Measurements from ENCODE around the gene VCAM1. TPM values are rescaled to one million over a fixed set of nuclear protein-coding genes. Genes with fewer than 3 reads are reported as not detected.
"Not testable (repeated sequence)": the region's sequence is repeated elsewhere in the genome, so short reads cannot be mapped to it uniquely, and the experiment has no call there.

VCAM1 gene
- total and polyA plus RNA-seq, 4 experiments from 2014 or later, result not detected

DNA sequence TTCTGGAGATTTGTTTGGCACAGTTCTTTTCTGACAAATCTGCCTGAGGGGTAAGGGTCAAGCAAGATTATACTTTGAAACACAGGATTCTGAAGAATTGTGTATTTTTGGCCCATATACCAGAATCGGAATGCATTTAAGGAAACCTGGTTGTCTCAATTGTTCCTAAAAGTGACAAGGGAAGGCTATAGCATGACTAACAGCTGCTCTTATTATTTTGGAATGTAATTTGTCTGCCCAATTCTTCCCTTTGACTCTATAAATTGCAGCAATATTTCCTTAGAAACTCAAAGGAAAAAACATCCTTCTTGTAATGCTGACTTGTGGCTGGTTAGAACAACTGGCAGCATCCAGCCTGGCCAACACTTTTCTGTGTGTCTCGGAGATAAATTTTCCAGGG is 15.8 kb upstream of the VCAM1 start:
- Mint-ChIP-seq H3K27me3 (peaks cover 17 to 21% of the 10 kb centered on the region in 2 donors), H3K4me1 (no peaks in the 10 kb centered on the region), H3K36me3 (no peaks in the 10 kb centered on the region), H3K4me3 (no peak overlapping the region), H3K27ac (no peak overlapping the region), H3K9me3 (peaks cover 0 to 9% (median 2%) of the 10 kb centered on the region in 8 donors)
- H3K36me3 ChIP-seq (ENCODE audit: insufficient read depth, low read length), result no peaks in the 10 kb centered on the region
- no peak for DNase-seq
- H3K27ac ChIP-seq (ENCODE audit: low read depth, low read length), result no peak overlapping the region
- no peaks in the 10 kb centered on the region for H3K27me3 ChIP-seq (ENCODE audit: insufficient read depth, low read length)
- H3K4me1 ChIP-seq (ENCODE audit: insufficient read depth, low read length), result no peaks in the 10 kb centered on the region
- H3K4me3 ChIP-seq (ENCODE audit: low read length in 2 of 2), result no peak overlapping the region
- intact Hi-C loops (cut with micrococcal nuclease), result no loop called here
- no peaks in the 10 kb centered on the region for H3K9me3 ChIP-seq (ENCODE audit: control insufficient read depth in 1 of 2, low read length in 2 of 2)
- ChIA-PET CTCF (ENCODE audit: partially characterized antibody) (no interaction called here), POLR2A (ENCODE audit: partially characterized antibody) (no interaction called here)

DNA sequence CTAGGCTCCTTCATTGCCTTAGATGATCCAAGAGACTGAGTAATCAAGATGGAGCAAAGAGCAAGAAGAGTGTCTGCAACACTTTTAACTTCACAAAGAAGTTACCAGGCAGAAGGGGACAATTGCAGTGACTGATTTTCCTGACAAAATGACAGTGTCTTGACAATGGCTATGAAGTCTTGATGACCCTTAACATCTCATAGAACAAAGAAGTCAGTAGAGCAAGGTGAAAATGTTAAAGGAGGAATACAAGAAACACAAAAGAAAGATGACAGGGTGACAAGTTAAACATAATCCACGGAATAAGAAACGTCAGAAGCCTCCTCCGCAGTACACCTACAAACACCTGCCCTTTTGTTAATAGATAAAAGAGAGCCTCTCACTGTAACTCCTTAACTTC is 15.1 kb upstream of the VCAM1 start:
- H3K27ac Mint-ChIP-seq, result no peak overlapping the region
- H3K4me1 ChIP-seq (ENCODE audit: insufficient read depth, low read length), result no peaks in the 10 kb centered on the region

DNA sequence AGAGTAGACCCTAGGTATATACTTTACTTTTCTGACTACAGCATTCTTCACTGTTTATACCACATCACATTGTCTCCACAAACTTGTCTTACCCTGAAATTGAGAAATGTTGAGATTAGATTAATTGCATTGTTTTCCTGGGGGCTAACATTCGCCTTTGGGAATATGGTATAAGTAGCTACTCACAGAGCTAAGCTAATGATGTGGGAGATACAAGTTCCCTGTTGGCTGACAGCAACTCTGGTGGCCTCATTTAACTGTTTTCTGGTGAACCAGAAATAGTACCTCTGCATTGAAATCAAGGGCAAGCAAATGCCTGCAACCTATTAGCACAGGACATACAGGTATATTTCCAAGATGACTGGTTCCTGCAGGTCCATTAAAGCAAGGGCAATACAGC is 13.2 kb upstream of the VCAM1 start:
- H3K27me3 Mint-ChIP-seq, result peaks cover 16 to 19% of the 10 kb centered on the region in 2 donors
- no peak for DNase-seq
- H3K9me3 ChIP-seq (ENCODE audit: control insufficient read depth in 1 of 2, low read length in 2 of 2), result no peaks in the 10 kb centered on the region
- ChIA-PET POLR2A (ENCODE audit: partially characterized antibody) (no interaction called here), CTCF (ENCODE audit: partially characterized antibody) (no interaction called here)
- H3K9me3 Mint-ChIP-seq, result peaks cover 0 to 2% (median 0%) of the 10 kb centered on the region in 8 donors
- H3K27ac ChIP-seq (ENCODE audit: low read depth, low read length), result no peak overlapping the region
- H3K4me3 Mint-ChIP-seq, result no peak overlapping the region
- intact Hi-C loops (cut with micrococcal nuclease), result no loop called here
- no peaks in the 10 kb centered on the region for H3K4me1 ChIP-seq (ENCODE audit: insufficient read depth, low read length)
- no peak overlapping the region for H3K27ac Mint-ChIP-seq
- no peak overlapping the region for H3K4me3 ChIP-seq (ENCODE audit: low read length in 2 of 2)
- H3K27me3 ChIP-seq (ENCODE audit: insufficient read depth, low read length), result no peaks in the 10 kb centered on the region
- H3K4me1 Mint-ChIP-seq, result no peaks in the 10 kb centered on the region
- H3K36me3 Mint-ChIP-seq, result no peaks in the 10 kb centered on the region
- no peaks in the 10 kb centered on the region for H3K36me3 ChIP-seq (ENCODE audit: insufficient read depth, low read length)

More for the DNA sequence above, 15.1 kb upstream of the VCAM1 start:
- intact Hi-C loops (cut with micrococcal nuclease), result no loop called here
- H3K27ac ChIP-seq (ENCODE audit: low read depth, low read length), result no peak overlapping the region
- no peak overlapping the region for H3K4me3 ChIP-seq (ENCODE audit: low read length in 2 of 2)
- no peaks in the 10 kb centered on the region for H3K27me3 ChIP-seq (ENCODE audit: insufficient read depth, low read length)
- peaks cover 16 to 20% of the 10 kb centered on the region in 2 donors for H3K27me3 Mint-ChIP-seq
- no peak for DNase-seq
- no peaks in the 10 kb centered on the region for H3K36me3 ChIP-seq (ENCODE audit: insufficient read depth, low read length)
- POLR2A ChIA-PET (ENCODE audit: partially characterized antibody), result no interaction called here
- H3K4me3 Mint-ChIP-seq, result no peak overlapping the region
- CTCF ChIA-PET (ENCODE audit: partially characterized antibody), result no interaction called here
- no peaks in the 10 kb centered on the region for H3K9me3 ChIP-seq (ENCODE audit: control insufficient read depth in 1 of 2, low read length in 2 of 2)
- H3K36me3 Mint-ChIP-seq, result no peaks in the 10 kb centered on the region
- no peaks in the 10 kb centered on the region for H3K4me1 Mint-ChIP-seq
- peaks cover 0 to 4% (median under 1%) of the 10 kb centered on the region in 8 donors for H3K9me3 Mint-ChIP-seq

DNA sequence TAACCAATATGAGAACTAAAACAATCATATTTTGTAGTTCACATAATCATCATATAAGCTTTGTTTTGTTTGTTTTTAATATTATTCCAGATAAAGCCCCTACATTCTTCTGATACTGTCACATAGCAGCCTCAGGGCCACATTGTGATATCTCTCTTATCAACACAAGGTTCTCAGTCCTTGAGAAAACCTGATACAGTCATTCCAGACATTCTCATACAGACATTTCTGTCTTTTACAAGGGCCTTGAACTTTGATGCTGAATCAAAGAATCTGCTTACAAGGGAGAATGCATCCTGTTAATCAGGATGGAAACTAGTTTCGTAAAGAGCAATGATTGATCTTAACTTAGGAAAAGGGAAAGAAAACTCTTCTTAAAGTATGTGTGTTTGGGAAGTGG is 12.7 kb upstream of the VCAM1 start:
- CTCF ChIA-PET (ENCODE audit: partially characterized antibody), result no interaction called here
- Histone ChIP-seq H3K4me3 (ENCODE audit: low read length in 2 of 2) (no peak overlapping the region), H3K27me3 (ENCODE audit: insufficient read depth, low read length) (no peaks in the 10 kb centered on the region), H3K27ac (ENCODE audit: low read depth, low read length) (no peak overlapping the region), H3K9me3 (ENCODE audit: control insufficient read depth in 1 of 2, low read length in 2 of 2) (no peaks in the 10 kb centered on the region), H3K36me3 (ENCODE audit: insufficient read depth, low read length) (no peaks in the 10 kb centered on the region), H3K4me1 (ENCODE audit: insufficient read depth, low read length) (no peaks in the 10 kb centered on the region)
- POLR2A ChIA-PET (ENCODE audit: partially characterized antibody), result no interaction called here
- Mint-ChIP-seq H3K4me3 (no peak overlapping the region), H3K36me3 (no peaks in the 10 kb centered on the region), H3K27me3 (peaks cover 14 to 20% of the 10 kb centered on the region in 2 donors), H3K27ac (no peak overlapping the region), H3K9me3 (peaks cover 0 to 2% (median 0%) of the 10 kb centered on the region in 8 donors), H3K4me1 (no peaks in the 10 kb centered on the region)
- no peak for DNase-seq
- intact Hi-C loops (cut with micrococcal nuclease), result no loop called here

DNA sequence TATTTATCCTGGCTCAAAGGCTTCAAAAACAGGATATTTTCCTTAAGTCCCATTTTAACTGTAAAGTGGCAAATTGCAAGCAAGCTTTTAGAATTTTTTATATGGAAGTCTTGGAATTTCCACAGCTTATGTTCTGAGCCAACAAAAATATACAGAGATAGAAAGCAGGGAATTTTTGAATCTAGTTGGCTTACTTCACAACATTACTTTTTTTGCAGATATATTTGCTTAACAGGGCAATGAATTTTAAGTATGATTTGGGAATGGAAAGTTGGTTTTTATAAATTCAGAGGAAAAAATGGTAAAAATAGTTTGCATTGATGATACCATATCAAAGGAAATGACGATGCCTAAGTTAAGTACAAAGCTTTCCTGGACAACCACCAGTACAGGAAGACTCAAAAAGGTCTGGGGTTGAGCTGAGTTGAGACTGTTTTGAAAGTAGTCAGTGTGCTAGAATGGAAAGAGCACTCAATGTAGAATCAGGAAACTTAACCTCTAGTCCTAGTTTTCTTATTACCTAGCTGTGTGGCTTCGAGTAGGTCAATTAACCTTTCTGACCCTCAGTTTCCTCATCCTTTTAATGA is 11.0 kb upstream of the VCAM1 start:
- Histone ChIP-seq H3K27ac (ENCODE audit: low read depth, low read length) (no peak overlapping the region), H3K36me3 (ENCODE audit: insufficient read depth, low read length) (no peaks in the 10 kb centered on the region), H3K4me3 (ENCODE audit: low read length in 2 of 2) (no peak overlapping the region), H3K9me3 (ENCODE audit: control insufficient read depth in 1 of 2, low read length in 2 of 2) (no peaks in the 10 kb centered on the region), H3K4me1 (ENCODE audit: insufficient read depth, low read length) (no peaks in the 10 kb centered on the region), H3K27me3 (ENCODE audit: insufficient read depth, low read length) (no peaks in the 10 kb centered on the region)
- ChIA-PET POLR2A (ENCODE audit: partially characterized antibody) (no interaction called here), CTCF (ENCODE audit: partially characterized antibody) (no interaction called here)
- Mint-ChIP-seq H3K27ac (no peak overlapping the region), H3K4me3 (no peak overlapping the region), H3K27me3 (peaks cover 19 to 20% of the 10 kb centered on the region in 2 donors), H3K9me3 (peaks cover 0 to 2% (median 0%) of the 10 kb centered on the region in 8 donors), H3K36me3 (no peaks in the 10 kb centered on the region), H3K4me1 (peaks cover 0 to 8% (median 2%) of the 10 kb centered on the region in 4 donors)
- DNase-seq, result no peak
- intact Hi-C loops (cut with micrococcal nuclease), result no loop called here

DNA sequence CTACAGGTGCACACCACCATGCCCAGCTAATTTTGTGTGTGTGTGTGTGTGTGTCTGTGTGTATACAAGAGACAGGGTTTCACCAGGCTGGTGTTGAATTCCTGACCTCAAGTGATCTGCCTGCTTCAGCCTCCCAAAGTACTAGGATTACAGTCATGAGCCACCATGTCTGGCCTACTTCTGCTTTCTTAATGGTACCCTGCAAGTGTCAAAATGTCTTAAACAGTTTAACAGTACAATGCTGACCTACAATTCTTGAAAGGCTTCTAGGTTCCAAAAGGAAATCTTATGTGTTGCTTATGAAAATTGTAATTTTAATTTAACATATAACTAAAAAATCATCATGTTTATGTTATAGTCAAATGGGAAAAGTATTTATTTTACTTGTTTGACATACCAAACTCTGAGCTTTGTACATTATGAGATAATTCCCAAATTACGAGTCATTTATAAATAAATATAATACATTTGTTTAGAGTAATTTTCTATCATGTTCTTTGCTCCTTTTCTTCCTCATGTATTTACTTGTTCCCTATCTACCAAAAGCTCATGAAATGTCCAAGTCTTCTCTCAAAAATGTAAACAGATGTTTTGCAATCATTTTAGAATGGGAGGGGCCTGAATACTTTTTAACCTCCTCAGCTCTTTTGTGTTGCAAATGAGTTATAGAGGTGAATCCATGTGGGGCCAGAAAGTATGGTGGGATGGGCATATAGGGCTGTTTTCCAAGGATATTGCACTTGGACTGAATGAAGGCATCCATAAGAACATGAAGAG is 8.4 kb upstream of the VCAM1 start:
- peaks cover 0 to 2% (median 0%) of the 10 kb centered on the region in 8 donors for H3K9me3 Mint-ChIP-seq
- intact Hi-C loops (cut with micrococcal nuclease), result no loop called here
- H3K27ac ChIP-seq (ENCODE audit: low read depth, low read length), result no peak overlapping the region
- no peaks in the 10 kb centered on the region for H3K27me3 ChIP-seq (ENCODE audit: insufficient read depth, low read length)
- CTCF ChIA-PET (ENCODE audit: partially characterized antibody), result no interaction called here
- H3K4me1 Mint-ChIP-seq, result peaks cover 0 to 8% (median 2%) of the 10 kb centered on the region in 4 donors
- POLR2A ChIA-PET (ENCODE audit: partially characterized antibody), result no interaction called here
- no peaks in the 10 kb centered on the region for H3K36me3 Mint-ChIP-seq
- no peak overlapping the region for H3K4me3 ChIP-seq (ENCODE audit: low read length in 2 of 2)
- H3K9me3 ChIP-seq (ENCODE audit: control insufficient read depth in 1 of 2, low read length in 2 of 2), result no peaks in the 10 kb centered on the region
- DNase-seq, result no peak
- no peak overlapping the region for H3K27ac Mint-ChIP-seq
- no peak overlapping the region for H3K4me3 Mint-ChIP-seq
- no peaks in the 10 kb centered on the region for H3K4me1 ChIP-seq (ENCODE audit: insufficient read depth, low read length)
- no peaks in the 10 kb centered on the region for H3K36me3 ChIP-seq (ENCODE audit: insufficient read depth, low read length)
- H3K27me3 Mint-ChIP-seq, result peaks cover 13 to 17% of the 10 kb centered on the region in 2 donors

DNA sequence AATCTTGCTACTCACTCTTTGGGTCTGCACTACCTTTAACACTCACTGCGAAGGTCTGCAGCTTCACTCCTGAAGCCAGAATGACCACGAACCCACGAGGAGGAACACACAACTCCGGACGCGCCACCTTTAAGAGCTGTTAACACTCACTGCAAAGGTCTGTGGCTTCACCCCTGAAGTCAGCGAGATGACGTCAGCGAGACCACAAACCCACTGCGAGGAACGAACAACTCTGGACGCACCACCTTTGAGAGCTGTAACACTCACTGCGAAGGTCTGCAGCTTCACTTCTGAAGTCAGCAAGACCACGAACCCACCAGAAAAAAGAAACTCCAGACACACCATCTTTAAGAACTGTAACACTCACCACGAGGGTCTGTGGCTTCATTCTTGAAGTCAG is 6.5 kb upstream of the VCAM1 start:
- H3K4me3 ChIP-seq (ENCODE audit: low read length in 2 of 2); H3K36me3 ChIP-seq (ENCODE audit: insufficient read depth, low read length); H3K27ac ChIP-seq (ENCODE audit: low read depth, low read length); H3K4me1 Mint-ChIP-seq; H3K9me3 Mint-ChIP-seq; H3K27me3 ChIP-seq (ENCODE audit: insufficient read depth, low read length); H3K27ac Mint-ChIP-seq; CTCF ChIA-PET (ENCODE audit: partially characterized antibody); H3K4me1 ChIP-seq (ENCODE audit: insufficient read depth, low read length); H3K9me3 ChIP-seq (ENCODE audit: control insufficient read depth in 1 of 2, low read length in 2 of 2); intact Hi-C loops (cut with micrococcal nuclease); POLR2A ChIA-PET (ENCODE audit: partially characterized antibody); H3K36me3 Mint-ChIP-seq: not testable (repeated sequence)
- peaks cover 13 to 18% of the 10 kb centered on the region in 2 donors for H3K27me3 Mint-ChIP-seq
- peak in 1 of 5 donors; percentile 7 for DNase-seq
- H3K4me3 Mint-ChIP-seq, result peak overlapping the region in 1 of 8 donors; percentile 48
